ENCODE results near the gene KLHL12. TPM values are rescaled to one million over a fixed set of nuclear protein-coding genes. Genes with fewer than 3 reads are reported as not detected.
A peak's percentile ranks its signal among the peaks of the same experiment; 100 is the strongest.
"Not testable (repeated sequence)": the region's sequence is repeated elsewhere in the genome, so short reads cannot be mapped to it uniquely, and the experiment has no call there.

Gene KLHL12
- total RNA-seq, 1 donor from 2014 or later: 33.8 TPM

DNA sequence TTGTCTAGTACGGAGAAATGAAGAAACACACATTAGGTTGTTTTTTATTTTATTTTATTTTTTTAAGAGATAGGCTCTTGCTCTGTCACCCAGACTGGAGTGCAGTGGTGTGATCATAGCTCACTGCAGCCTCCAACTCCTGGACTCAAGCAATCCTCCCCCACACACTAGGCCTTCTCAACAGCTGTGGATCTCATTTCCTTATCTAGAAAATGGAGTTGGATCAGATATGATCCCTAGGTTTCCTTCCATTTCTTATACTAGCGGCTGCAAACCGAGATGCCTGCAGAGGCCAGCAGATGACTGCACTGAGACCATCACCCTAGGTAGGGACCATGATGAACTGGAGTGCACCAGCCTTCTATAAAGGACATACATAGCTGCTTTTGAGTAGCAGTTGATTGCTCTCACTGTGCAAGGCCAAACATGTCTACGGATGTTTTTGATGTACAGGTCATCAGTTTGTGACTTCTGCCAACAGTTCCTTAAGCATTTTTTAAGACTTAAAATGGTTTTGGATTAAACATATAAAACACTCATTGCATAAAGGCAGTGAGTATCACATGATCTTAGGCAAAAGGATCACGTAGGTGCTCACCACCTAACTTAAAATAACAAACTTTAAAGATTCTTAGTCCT lies 11.4 kb upstream of the KLHL12 start:
- peaks cover 16% of the 10 kb centered on the region for H3K36me3 Mint-ChIP-seq
- no peak for TF ChIP-seq CTCF (conservative IDR thresholded peaks at IDR 0.05)
- no peak overlapping the region for H3K4me3 Mint-ChIP-seq
- no peaks in the 10 kb centered on the region for H3K4me1 Mint-ChIP-seq (ENCODE audit: unreplicated experiment)
- DNase-seq (ENCODE audit: extremely low spot score, unreplicated experiment): no peak
- peaks cover 8% of the 10 kb centered on the region for H3K27me3 Mint-ChIP-seq
- no peak overlapping the region for H3K27ac Mint-ChIP-seq
- no peaks in the 10 kb centered on the region for H3K9me3 Mint-ChIP-seq

DNA sequence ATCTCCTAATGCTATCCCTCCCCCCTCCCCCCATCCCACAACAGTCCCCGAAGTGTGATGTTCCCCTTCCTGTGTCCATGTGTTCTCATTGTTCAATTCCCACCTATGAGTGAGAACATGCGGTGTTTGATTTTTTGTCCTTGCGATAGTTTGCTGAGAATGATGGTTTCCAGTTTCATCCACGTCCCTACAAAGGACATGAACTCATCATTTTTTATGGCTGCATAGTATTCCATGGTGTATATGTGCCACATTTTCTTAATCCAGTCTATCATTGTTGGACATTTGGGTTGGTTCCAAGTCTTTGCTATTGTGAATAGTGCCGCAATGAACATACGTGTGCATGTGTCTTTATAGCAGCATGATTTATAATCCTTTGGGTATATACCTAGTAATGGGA lies 9.4 kb upstream of the KLHL12 start:
- not testable (repeated sequence) for H3K4me3 Mint-ChIP-seq; H3K9me3 Mint-ChIP-seq; H3K36me3 Mint-ChIP-seq; H3K4me1 Mint-ChIP-seq (ENCODE audit: unreplicated experiment); DNase-seq (ENCODE audit: extremely low spot score, unreplicated experiment); H3K27ac Mint-ChIP-seq
- H3K27me3 Mint-ChIP-seq: peaks cover 11% of the 10 kb centered on the region

- Mint-ChIP-seq H3K36me3 (peaks cover 4% of the 10 kb centered on the region), H3K27ac (no peak overlapping the region), H3K4me1 (ENCODE audit: unreplicated experiment) (no peaks in the 10 kb centered on the region), H3K4me3 (no peak overlapping the region), H3K27me3 (peaks cover 11% of the 10 kb centered on the region), H3K9me3 (peaks cover 5% of the 10 kb centered on the region)
- DNase-seq (ENCODE audit: extremely low spot score, unreplicated experiment): no peak
- TF ChIP-seq CTCF (conservative IDR thresholded peaks at IDR 0.05): no peak
Measured at GRCh38 chr1:202935844-202936243, 8.8 kb upstream of the KLHL12 start.

GRCh38 chr1:202934755-202935154 lies 7.7 kb upstream of the KLHL12 start:
- no peaks in the 10 kb centered on the region for H3K4me1 Mint-ChIP-seq (ENCODE audit: unreplicated experiment)
- no peak overlapping the region for H3K4me3 Mint-ChIP-seq
- TF ChIP-seq CTCF (conservative IDR thresholded peaks at IDR 0.05): no peak
- peaks cover 11% of the 10 kb centered on the region for H3K27me3 Mint-ChIP-seq
- peaks cover 4% of the 10 kb centered on the region for H3K36me3 Mint-ChIP-seq
- H3K27ac Mint-ChIP-seq: no peak overlapping the region
- H3K9me3 Mint-ChIP-seq: peaks cover 5% of the 10 kb centered on the region
- no peak for DNase-seq (ENCODE audit: extremely low spot score, unreplicated experiment)

- Mint-ChIP-seq H3K4me3 (no peak overlapping the region), H3K36me3 (no peaks in the 10 kb centered on the region), H3K4me1 (ENCODE audit: unreplicated experiment) (no peaks in the 10 kb centered on the region), H3K27ac (no peak overlapping the region), H3K27me3 (peaks cover 11% of the 10 kb centered on the region), H3K9me3 (peaks cover 5% of the 10 kb centered on the region)
- no peak for DNase-seq (ENCODE audit: extremely low spot score, unreplicated experiment)
- TF ChIP-seq CTCF (conservative IDR thresholded peaks at IDR 0.05): no peak
Measured at GRCh38 chr1:202932476-202932875, 5.4 kb upstream of the KLHL12 start.

- TF ChIP-seq CTCF (conservative IDR thresholded peaks at IDR 0.05): no peak
- Mint-ChIP-seq H3K27me3 (no peaks in the 10 kb centered on the region), H3K4me1 (ENCODE audit: unreplicated experiment) (peaks cover 9% of the 10 kb centered on the region), H3K9me3 (no peaks in the 10 kb centered on the region), H3K27ac (no peak overlapping the region), H3K4me3 (peak overlapping the region; percentile 10), H3K36me3 (peaks cover 4% of the 10 kb centered on the region)
- DNase-seq (ENCODE audit: extremely low spot score, unreplicated experiment): no peak
Measured at GRCh38 chr1:202923533-202923932, 3.5 kb downstream of the KLHL12 start.
